HFFc6 (cell line): Measurements from ENCODE around the gene FAM83E. TPM values are rescaled to one million over a fixed set of nuclear protein-coding genes. Genes with fewer than 3 reads are reported as not detected.

Source experiments
- DNase-seq: peaks from one replicate; pipeline ENCODE4 v3.0.0-alpha.2; 2018
- H3K27ac Mint-ChIP-seq: 2 replicates; pipeline ENCODE4 v1.8.0; 2020; ENCODE audit warnings: mild to moderate bottlenecking, mixed read lengths
- H3K27me3 Mint-ChIP-seq: 2 replicates; pipeline ENCODE4 v1.8.0; 2021; ENCODE audit warnings: mild to moderate bottlenecking, moderate library complexity, mixed read lengths; ENCODE audit not compliant: insufficient read depth
- H3K36me3 Mint-ChIP-seq: 2 replicates; pipeline ENCODE4 v1.8.0; 2021; ENCODE audit warnings: low read depth, mixed read lengths
- H3K4me1 Mint-ChIP-seq: 2 replicates; pipeline ENCODE4 v1.8.0; 2020; ENCODE audit warnings: low read depth, mixed read lengths
- H3K4me3 Mint-ChIP-seq: 2 replicates; pipeline ENCODE4 v1.8.0; 2020; ENCODE audit warnings: mild to moderate bottlenecking, moderate library complexity, mixed read lengths
- H3K9me3 Mint-ChIP-seq: 2 replicates; pipeline ENCODE4 v1.8.0; 2020; ENCODE audit warnings: mild to moderate bottlenecking, mixed read lengths
- CTCF ChIP-seq: fragments of 200-600 bp; sonication (generic); IDR thresholded peaks from 2 replicates; pipeline ENCODE4 v1.5.0; 2021; ENCODE audit warnings: antibody characterized with exemption, mild to moderate bottlenecking
- total RNA-seq, 6 experiments: library from RNA; stranded (reverse); fragmentation: NEBNext Ultra II Directional; extraction: Animal tissue kit (Norgen Biotek cat#: 25700); gene quantifications; 2 replicates in 1 of 6; 3 replicates in 5 of 6; pipeline ENCODE4 v1.2.3, GENCODE V29; 2021

FAM83E gene
- total RNA-seq, 6 experiments from 2014 or later = 0.23 to 0.99 (median 0.54) TPM

- Mint-ChIP-seq H3K4me3 (no peak overlapping the region), H3K4me1 (no peaks in the 10 kb centered on the region), H3K36me3 (no peaks in the 10 kb centered on the region), H3K9me3 (no peaks in the 10 kb centered on the region), H3K27me3 (peaks cover 2% of the 10 kb centered on the region), H3K27ac (no peak overlapping the region)
- no peak for TF ChIP-seq CTCF
- no peak for DNase-seq
Measured at GRCh38 chr19:48598996-48599700, 15.7 kb downstream of the FAM83E start.

GRCh38 chr19:48596679-48597465 lies 18.0 kb downstream of the FAM83E start:
- no peak for DNase-seq
- no peaks in the 10 kb centered on the region for H3K9me3 Mint-ChIP-seq
- H3K27ac Mint-ChIP-seq = no peak overlapping the region
- no peak overlapping the region for H3K4me3 Mint-ChIP-seq
- no peaks in the 10 kb centered on the region for H3K36me3 Mint-ChIP-seq
- H3K27me3 Mint-ChIP-seq = peaks cover 2% of the 10 kb centered on the region
- no peaks in the 10 kb centered on the region for H3K4me1 Mint-ChIP-seq
- no peak for TF ChIP-seq CTCF

GRCh38 chr19:48596237-48596636 lies 18.6 kb downstream of the FAM83E start:
- Mint-ChIP-seq H3K9me3 (no peaks in the 10 kb centered on the region), H3K36me3 (no peaks in the 10 kb centered on the region), H3K4me3 (no peak overlapping the region), H3K27me3 (peaks cover 2% of the 10 kb centered on the region), H3K27ac (no peak overlapping the region), H3K4me1 (no peaks in the 10 kb centered on the region)
- no peak for TF ChIP-seq CTCF
- DNase-seq = no peak

GRCh38 chr19:48595833-48596232 lies 19.0 kb downstream of the FAM83E start:
- no peaks in the 10 kb centered on the region for H3K4me1 Mint-ChIP-seq
- no peaks in the 10 kb centered on the region for H3K9me3 Mint-ChIP-seq
- TF ChIP-seq CTCF = no peak
- no peak for DNase-seq
- H3K27ac Mint-ChIP-seq = no peak overlapping the region
- H3K27me3 Mint-ChIP-seq = peaks cover 2% of the 10 kb centered on the region
- H3K4me3 Mint-ChIP-seq = no peak overlapping the region
- no peaks in the 10 kb centered on the region for H3K36me3 Mint-ChIP-seq

- Mint-ChIP-seq H3K4me1 (no peaks in the 10 kb centered on the region), H3K36me3 (no peaks in the 10 kb centered on the region), H3K9me3 (no peaks in the 10 kb centered on the region), H3K4me3 (no peak overlapping the region), H3K27me3 (peaks cover 2% of the 10 kb centered on the region), H3K27ac (no peak overlapping the region)
- no peak for TF ChIP-seq CTCF
- DNase-seq = no peak
Measured at GRCh38 chr19:48595171-48595570, 19.7 kb downstream of the FAM83E start.
